Endothelial cell of umbilical vein (primary cell): ENCODE measurements around the gene PRKAR1B. TPM values are rescaled to one million over a fixed set of nuclear protein-coding genes. Genes with fewer than 3 reads are reported as not detected.

Source experiments
- BruUV-seq: library from RNA; stranded (reverse); fragments of 400-500 nt; replicated peaks from 2 replicates; lab custom pipeline; 2021; lab: Mats Ljungman, UMichigan
- CTCF ChIA-PET: fragments of 300-600, 350-600 bp; sonication (Branson Sonifier 250); formaldehyde crosslinking; loops from one replicate; lab custom pipeline; 2021; ENCODE audit warnings: antibody characterized with exemption, inconsistent platforms; lab: Charles Lee
- POLR2A ChIA-PET: fragments of 300-600, 350-600 bp; sonication (Branson Sonifier 250); formaldehyde crosslinking; loops from one replicate; lab custom pipeline; 2021; ENCODE audit warnings: antibody characterized with exemption, inconsistent platforms; lab: Charles Lee
- DNase-seq: peaks from one replicate; pipeline ENCODE4 v3.0.0-alpha.2; 2011; ENCODE audit warnings: low read depth, low spot score
- FAIRE-seq: peaks from 2 replicates; lab custom pipeline; 2011; peaks lifted over from hg19 to GRCh38; lab: Jason Lieb, UNC
- H2AFZ ChIP-seq: 2 replicates; pipeline ENCODE4 v1.6.0; 2012; ENCODE audit warnings: low read depth, low read length, control low read depth, inconsistent platforms
- H3K27ac ChIP-seq: 2 replicates; pipeline ENCODE4 v1.5.1; 2011; ENCODE audit warnings: low read depth, mild to moderate bottlenecking, control low read depth, low read length, moderate library complexity; ENCODE audit not compliant: insufficient read depth
- H3K27me3 ChIP-seq, 2 experiments: 2 replicates each; pipeline versions ENCODE4 v1.6.0 to v1.6.1; 2011; ENCODE audit warnings: low read length in 2 of 2, mixed read lengths in 1 of 2; ENCODE audit not compliant: control insufficient read depth in 2 of 2, insufficient read depth in 2 of 2
- H3K36me3 ChIP-seq, 2 experiments: 2 replicates in 1 of 2; 3 replicates in 1 of 2; pipeline ENCODE4 v1.5.1; 2011; ENCODE audit warnings: low read length in 2 of 2, mild to moderate bottlenecking in 1 of 2, moderate library complexity in 1 of 2; ENCODE audit not compliant: control insufficient read depth in 2 of 2, insufficient read depth in 2 of 2; ENCODE audit errors: extremely low read depth in 1 of 2
- H3K4me1 ChIP-seq: 3 replicates; pipeline ENCODE4 v1.5.1; 2011; ENCODE audit warnings: mild to moderate bottlenecking, low read length; ENCODE audit not compliant: control insufficient read depth, insufficient read depth; ENCODE audit errors: extremely low read depth
- H3K4me2 ChIP-seq: 2 replicates; pipeline ENCODE4 v1.6.1; 2011; ENCODE audit warnings: low read length, control low read depth, mixed read lengths; ENCODE audit not compliant: insufficient read depth
- H3K4me3 ChIP-seq, 3 experiments: fragments of 200-600 bp in 1 of 3; sonication (generic), shearing (Covaris generic) in 1 of 3; replicated peaks in 1 of 3; 2 replicates each; pipeline ENCODE4 v1.5.1; 2011 to 2016; ENCODE audit warnings: control low read depth in 3 of 3, low read length in 3 of 3, mild to moderate bottlenecking in 2 of 3, inconsistent platforms in 1 of 3, low read depth in 1 of 3, moderate library complexity in 1 of 3; ENCODE audit not compliant: insufficient read depth in 1 of 3
- H3K79me2 ChIP-seq: 2 replicates; pipeline ENCODE4 v1.6.0; 2012; ENCODE audit warnings: low read length, inconsistent platforms; ENCODE audit not compliant: control insufficient read depth, insufficient read depth
- H3K9ac ChIP-seq: replicated peaks from 2 replicates; pipeline ENCODE3; 2011; ENCODE audit warnings: low read length, control low read depth; ENCODE audit not compliant: insufficient read depth; ENCODE audit errors: extremely low read depth
- H3K9me1 ChIP-seq: replicated peaks from 3 replicates; pipeline ENCODE4 v1.6.0; 2011; ENCODE audit warnings: mild to moderate bottlenecking, low read length; ENCODE audit not compliant: control insufficient read depth, insufficient read depth; ENCODE audit errors: extremely low read depth
- H3K9me3 ChIP-seq: replicated peaks from 2 replicates; pipeline ENCODE4 v1.5.1; 2012; ENCODE audit warnings: low read length, inconsistent platforms; ENCODE audit not compliant: control insufficient read depth, insufficient read depth
- H4K20me1 ChIP-seq: replicated peaks from 2 replicates; pipeline ENCODE3; 2011; ENCODE audit warnings: mild to moderate bottlenecking, low read length; ENCODE audit not compliant: control insufficient read depth, insufficient read depth; ENCODE audit errors: extremely low read depth
- EZH2 ChIP-seq: IDR thresholded peaks from 2 replicates; pipeline ENCODE4 v1.6.1; 2012; ENCODE audit warnings: borderline replicate concordance, low read depth, mild to moderate bottlenecking, moderate library complexity, low read length, inconsistent platforms; ENCODE audit not compliant: severe bottlenecking
- FOS ChIP-seq: IDR thresholded peaks from 2 replicates; pipeline ENCODE4 v1.6.1; 2011; ENCODE audit warnings: mild to moderate bottlenecking, low read length, moderate library complexity, borderline replicate concordance; ENCODE audit not compliant: insufficient read depth
- GATA2 ChIP-seq: IDR thresholded peaks from 2 replicates; pipeline ENCODE4 v1.7.0; 2011; ENCODE audit warnings: low read depth, mild to moderate bottlenecking, moderate library complexity, mixed read lengths, low read length; ENCODE audit not compliant: insufficient read length, insufficient read depth
- JUN ChIP-seq: IDR thresholded peaks from 2 replicates; pipeline ENCODE4 v1.6.1; 2011; ENCODE audit warnings: borderline replicate concordance, low read depth; ENCODE audit not compliant: insufficient read length, insufficient read depth
- MAX ChIP-seq: IDR thresholded peaks from 2 replicates; pipeline ENCODE4 v1.6.1; 2011; ENCODE audit not compliant: insufficient read depth, insufficient read length
- MYC ChIP-seq: IDR thresholded peaks from one replicate; pipeline ENCODE4 v1.6.1; 2011; ENCODE audit warnings: mild to moderate bottlenecking, low read depth, low read length
- POLR2A ChIP-seq: IDR thresholded peaks from 2 replicates; pipeline ENCODE4 v1.6.1; 2012; ENCODE audit warnings: low read depth, mild to moderate bottlenecking, control low read depth, low read length
- POLR2AphosphoS5 ChIP-seq: IDR thresholded peaks from 2 replicates; pipeline ENCODE4 v1.6.1; 2012; ENCODE audit warnings: low read depth, mild to moderate bottlenecking, control low read depth, low read length, moderate library complexity; ENCODE audit not compliant: insufficient read depth
- dilution Hi-C: fragments of 300-500 bp; cut with MboI; formaldehyde crosslinking; loops from one replicate; pipeline ENCODE4 v1.15.0; 2019; ENCODE audit warnings: low sequenced_read_pairs; ENCODE audit not compliant: extremely low pct_ligation_motif_present
- intact Hi-C: fragments of 100-400 bp; cut with micrococcal nuclease; formaldehyde crosslinking; loops from one replicate; pipeline ENCODE4 v1.10.0; 2022
- polyA plus RNA-seq, 4 experiments: library from polyadenylated mRNA; depleted of rRNA in 3 of 4; stranded (reverse) in 3 of 4; unstranded in 1 of 4; fragments of >200 nt; gene quantifications; 2 replicates each; pipeline versions ENCODE4 v1.2.1 to v1.2.3, GENCODE V29; 2011 to 2012; ENCODE audit warnings: missing spikeins in 1 of 4
- total RNA-seq: library from RNA; stranded (reverse); gene quantifications from 2 replicates; pipeline ENCODE4 v1.2.3, GENCODE V29; 2021
- TF ChIP-seq, protein P1 (sequence below), 2 donors: IDR thresholded peaks; 1 replicate in 1 of 2; 2 replicates in 1 of 2; pipeline ENCODE4 v1.5.1; 2011; ENCODE audit warnings: low read length in 2 of 2, mild to moderate bottlenecking in 2 of 2, moderate library complexity in 2 of 2, control low read depth in 1 of 2, inconsistent platforms in 1 of 2, low read depth in 1 of 2; ENCODE audit not compliant: insufficient read depth in 1 of 2; ENCODE audit errors: extremely low read depth in 1 of 2

PRKAR1B gene
- total and polyA plus RNA-seq, 2 donors (not counting 3 experiments of a cell fraction or from before 2014, with no cell fraction given): 15.4 to 29.2 TPM

- DNase-seq (no peak), FAIRE-seq (no peak)
- no peak overlapping the region for H3K4me3 ChIP-seq
- peak overlapping the region; percentile 66 for H3K27ac ChIP-seq
- H2AFZ ChIP-seq: peak overlapping the region; percentile 73
- TF ChIP-seq MYC (no peak), POLR2A (no peak), EZH2 (no peak), GATA2 (no peak), MAX (no peak), FOS (no peak), POLR2AphosphoS5 (no peak), JUN (no peak)
- TF ChIP-seq, protein P1, sequence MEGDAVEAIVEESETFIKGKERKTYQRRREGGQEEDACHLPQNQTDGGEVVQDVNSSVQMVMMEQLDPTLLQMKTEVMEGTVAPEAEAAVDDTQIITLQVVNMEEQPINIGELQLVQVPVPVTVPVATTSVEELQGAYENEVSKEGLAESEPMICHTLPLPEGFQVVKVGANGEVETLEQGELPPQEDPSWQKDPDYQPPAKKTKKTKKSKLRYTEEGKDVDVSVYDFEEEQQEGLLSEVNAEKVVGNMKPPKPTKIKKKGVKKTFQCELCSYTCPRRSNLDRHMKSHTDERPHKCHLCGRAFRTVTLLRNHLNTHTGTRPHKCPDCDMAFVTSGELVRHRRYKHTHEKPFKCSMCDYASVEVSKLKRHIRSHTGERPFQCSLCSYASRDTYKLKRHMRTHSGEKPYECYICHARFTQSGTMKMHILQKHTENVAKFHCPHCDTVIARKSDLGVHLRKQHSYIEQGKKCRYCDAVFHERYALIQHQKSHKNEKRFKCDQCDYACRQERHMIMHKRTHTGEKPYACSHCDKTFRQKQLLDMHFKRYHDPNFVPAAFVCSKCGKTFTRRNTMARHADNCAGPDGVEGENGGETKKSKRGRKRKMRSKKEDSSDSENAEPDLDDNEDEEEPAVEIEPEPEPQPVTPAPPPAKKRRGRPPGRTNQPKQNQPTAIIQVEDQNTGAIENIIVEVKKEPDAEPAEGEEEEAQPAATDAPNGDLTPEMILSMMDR (IDR thresholded peaks at IDR 0.05; ENCODE audit: extremely low read depth in 1 of 2, insufficient read depth in 1 of 2, low read depth in 1 of 2, low read length in 2 of 2): no peak
- dilution Hi-C loops: no loop called here
- ChIA-PET POLR2A (no interaction called here), CTCF (interaction anchor here (0.8 kb wide), 1 partner anchor 10 kb away, joined by 3 read pairs; no protein-coding TSS in a partner anchor)
- no peaks in the 10 kb centered on the region for H3K79me2 ChIP-seq
- H3K27me3 ChIP-seq: no peaks in the 10 kb centered on the region
- peaks cover 42% of the 10 kb centered on the region for H3K4me1 ChIP-seq
- H4K20me1 ChIP-seq: no peaks in the 10 kb centered on the region
- BruUV-seq: no TSS peak
- no peaks in the 10 kb centered on the region for H3K9me1 ChIP-seq
- peak overlapping the region; percentile 13 for H3K9ac ChIP-seq
- no peaks in the 10 kb centered on the region for H3K9me3 ChIP-seq
- no peaks in the 10 kb centered on the region for H3K36me3 ChIP-seq
- intact Hi-C loops: loop anchor here (5.0 kb wide), 1 partner anchor 276 kb away; the partner anchor contains the start of gene GET4
- no peak overlapping the region for H3K4me2 ChIP-seq
Observed at GRCh38 chr7:601036-601594, 126.0 kb downstream of the PRKAR1B start.
